Sigmoid colon (tissue), 7 donors: ENCODE measurements around the gene PRICKLE3. TPM values are rescaled to one million over a fixed set of nuclear protein-coding genes. Genes with fewer than 3 reads are reported as not detected.
"Not testable (repeated sequence)": the region's sequence is repeated elsewhere in the genome, so short reads cannot be mapped to it uniquely, and the experiment has no call there.

Experiments used
- DNase-seq: peaks from one replicate; pipeline ENCODE4 v3.0.0-alpha.2; 2019
- H3K27ac ChIP-seq, 4 donors: fragments of 200-600 bp; sonication (generic); one replicate each; pipeline ENCODE4 v1.5.1; 2016 to 2019; ENCODE audit warnings: mild to moderate bottlenecking in 1 of 4
- H3K27me3 ChIP-seq, 3 donors: fragments of 200-600 bp; sonication (generic); one replicate each; pipeline ENCODE4 v1.5.1; 2019; ENCODE audit warnings: mild to moderate bottlenecking in 1 of 3
- H3K36me3 ChIP-seq, 4 donors: fragments of 200-600 bp; sonication (generic); one replicate each; pipeline ENCODE4 v1.5.1; 2016 to 2019
- H3K4me1 ChIP-seq, 4 donors: fragments of 200-600 bp; sonication (generic); one replicate each; pipeline ENCODE4 v1.5.1; 2017 to 2019
- H3K4me3 ChIP-seq, 4 donors: fragments of 200-600 bp; sonication (generic); one replicate each; pipeline ENCODE4 v1.5.1; 2017 to 2019; ENCODE audit warnings: mild to moderate bottlenecking in 2 of 4, moderate library complexity in 1 of 4
- H3K9me3 ChIP-seq, 4 donors: fragments of 200-600 bp in 3 of 4; sonication (generic) in 3 of 4; one replicate each; pipeline versions ENCODE4 v1.5.1 to v1.6.1; 2013 to 2019
- CTCF ChIP-seq, 4 experiments: fragments of 450-650 bp in 3 of 4; fragments of 200-600 bp in 1 of 4; IDR thresholded peaks; one replicate each; pipeline ENCODE4 v1.5.1; 2016 to 2019; ENCODE audit warnings: antibody characterized with exemption in 4 of 4, mild to moderate bottlenecking in 3 of 4, moderate library complexity in 2 of 4
- EP300 ChIP-seq, 4 donors: sonication (generic); formaldehyde crosslinking; IDR thresholded peaks; one replicate each; pipeline ENCODE4 v1.6.1; 2017; ENCODE audit warnings: antibody characterized with exemption in 4 of 4
- POLR2A ChIP-seq, 2 donors: fragments of 450-650 bp; IDR thresholded peaks; one replicate each; pipeline ENCODE4 v1.6.1; 2016; ENCODE audit warnings: antibody characterized with exemption in 2 of 2, mild to moderate bottlenecking in 2 of 2, moderate library complexity in 2 of 2
- POLR2AphosphoS5 ChIP-seq, 4 donors: sonication (generic); formaldehyde crosslinking; IDR thresholded peaks; one replicate each; pipeline ENCODE4 v1.6.1; 2017; ENCODE audit warnings: antibody characterized with exemption in 4 of 4
- WGBS, 2 donors: extraction: QIAGEN DNeasy Blood & Tissue Kit; methylation state at CpG; one replicate each; pipeline ENCODE4 v1.1.7; 2013; 5-methylcytosine and 5-hydroxymethylcytosine counted together
- intact Hi-C: fragments of 100-400 bp; cut with DNase I; formaldehyde crosslinking; loops from one replicate; pipeline ENCODE4 v1.15.1; 2023
- polyA plus RNA-seq, 3 donors: library from polyadenylated mRNA; stranded (reverse); fragments of 200-250 nt; gene quantifications; one replicate each; pipeline ENCODE4 v1.2.3, GENCODE V29; 2013
- total RNA-seq, 4 donors: library from RNA; depleted of rRNA; stranded (reverse); fragments of >200 nt; gene quantifications; one replicate each; pipeline ENCODE4 v1.1.0, GENCODE V29; 2016
- donor health status: healthy with polysubstance abuse.
- donor health status: Bipolar disorder and iron deficiency.
- donor health status: healthy.

Gene PRICKLE3
- total and polyA plus RNA-seq, 7 donors = 4.8 to 13.0 (median 8.9) TPM

- peak overlapping the region; percentile 92 to 97 (median 94) for H3K27ac ChIP-seq
- no peaks in the 10 kb centered on the region for H3K4me1 ChIP-seq
- peak overlapping the region; percentile 43 to 56 (median 51) for H3K4me3 ChIP-seq
- no peaks in the 10 kb centered on the region for H3K9me3 ChIP-seq
- H3K27me3 ChIP-seq = no peaks in the 10 kb centered on the region
- 0 to 2% methylated on average over 18 of the region's 18 CpGs for WGBS, 2 donors
- intact Hi-C loops = loop anchor here (5.0 kb wide), 1 partner anchor 33 kb away; the partner anchor contains the start of gene GPKOW
- H3K36me3 ChIP-seq = no peaks in the 10 kb centered on the region
- no peak for TF ChIP-seq EP300 (IDR thresholded peaks at IDR 0.05)
- TF ChIP-seq POLR2AphosphoS5 (IDR thresholded peaks at IDR 0.05) = no peak
- TF ChIP-seq POLR2A (IDR thresholded peaks at IDR 0.05) = no peak
- TF ChIP-seq CTCF (IDR thresholded peaks at IDR 0.05) = no peak
- DNase-seq = peak; percentile 83
These were observed 30.8 kb downstream of the PRICKLE3 start for GRCh38 chrX:49155243-49155899.

- Histone ChIP-seq H3K27ac (no peak overlapping the region), H3K36me3 (no peaks in the 10 kb centered on the region), H3K27me3 (no peaks in the 10 kb centered on the region), H3K9me3 (no peaks in the 10 kb centered on the region), H3K4me1 (no peaks in the 10 kb centered on the region), H3K4me3 (no peak overlapping the region)
- WGBS, 2 donors = 90 to 95% methylated on average over 1 of the region's 1 CpG
- intact Hi-C loops = no loop called here
- TF ChIP-seq CTCF (IDR thresholded peaks at IDR 0.05) = no peak
- TF ChIP-seq POLR2A (IDR thresholded peaks at IDR 0.05) = no peak
- no peak for TF ChIP-seq POLR2AphosphoS5 (IDR thresholded peaks at IDR 0.05)
- TF ChIP-seq EP300 (IDR thresholded peaks at IDR 0.05) = no peak
- DNase-seq = no peak
These were observed 32.7 kb downstream of the PRICKLE3 start for GRCh38 chrX:49153467-49153866.

GRCh38 chrX:49149291-49149690 is 36.9 kb downstream of the PRICKLE3 start:
- H3K27me3 ChIP-seq, intact Hi-C loops, H3K4me3 ChIP-seq, H3K4me1 ChIP-seq, H3K27ac ChIP-seq, DNase-seq, H3K9me3 ChIP-seq, H3K36me3 ChIP-seq: not testable (repeated sequence)
- 92 to 96% methylated on average over 14 of the region's 14 CpGs for WGBS, 2 donors

- H3K27me3 ChIP-seq, DNase-seq, H3K27ac ChIP-seq, H3K4me1 ChIP-seq, H3K4me3 ChIP-seq, H3K36me3 ChIP-seq, intact Hi-C loops, H3K9me3 ChIP-seq: not testable (repeated sequence)
- 68 to 81% methylated on average over 21 of the region's 21 CpGs for WGBS, 2 donors
These were observed 37.6 kb downstream of the PRICKLE3 start for GRCh38 chrX:49148390-49149100.

- H3K4me3 ChIP-seq = no peak overlapping the region
- no peaks in the 10 kb centered on the region for H3K27me3 ChIP-seq
- DNase-seq = no peak
- no peaks in the 10 kb centered on the region for H3K36me3 ChIP-seq
- no peaks in the 10 kb centered on the region for H3K9me3 ChIP-seq
- intact Hi-C loops = no loop called here
- H3K27ac ChIP-seq = no peak overlapping the region
- WGBS, 2 donors = 93 to 97% methylated on average over 13 of the region's 13 CpGs
- no peaks in the 10 kb centered on the region for H3K4me1 ChIP-seq
- no peak for TF ChIP-seq EP300 (IDR thresholded peaks at IDR 0.05)
These were observed 38.2 kb downstream of the PRICKLE3 start for GRCh38 chrX:49147936-49148335.

GRCh38 chrX:49147282-49147681 is 38.9 kb downstream of the PRICKLE3 start:
- no peaks in the 10 kb centered on the region for H3K4me1 ChIP-seq
- H3K27me3 ChIP-seq = no peaks in the 10 kb centered on the region
- no peak overlapping the region for H3K4me3 ChIP-seq
- H3K36me3 ChIP-seq = no peaks in the 10 kb centered on the region
- intact Hi-C loops = no loop called here
- 90 to 93% methylated on average over 8 of the region's 8 CpGs for WGBS, 2 donors
- TF ChIP-seq POLR2AphosphoS5 (IDR thresholded peaks at IDR 0.05) (no peak), EP300 (IDR thresholded peaks at IDR 0.05) (no peak), CTCF (IDR thresholded peaks at IDR 0.05) (no peak), POLR2A (IDR thresholded peaks at IDR 0.05) (no peak)
- no peak overlapping the region for H3K27ac ChIP-seq
- no peaks in the 10 kb centered on the region for H3K9me3 ChIP-seq
- no peak for DNase-seq

GRCh38 chrX:49143154-49143553 is 43.0 kb downstream of the PRICKLE3 start:
- H3K9me3 ChIP-seq, intact Hi-C loops: not testable (repeated sequence)

More at GRCh38 chrX:49143154-49143553, 43.0 kb downstream of the PRICKLE3 start:
- H3K36me3 ChIP-seq, H3K27ac ChIP-seq, H3K27me3 ChIP-seq, DNase-seq, H3K4me3 ChIP-seq, H3K4me1 ChIP-seq: not testable (repeated sequence)
- 86 to 91% methylated on average over 7 of the region's 7 CpGs for WGBS, 2 donors
